PFSK-1 (cell line): ENCODE measurements around the gene TGIF1. TPM values are rescaled to one million over a fixed set of nuclear protein-coding genes. Genes with fewer than 3 reads are reported as not detected.

ENCODE experiments used
- FOXP2 ChIP-seq: optimal IDR thresholded peaks from 2 replicates; pipeline ENCODE3; 2011; ENCODE audit warnings: borderline replicate concordance, control low read depth, inconsistent platforms; ENCODE audit not compliant: insufficient read depth; ENCODE audit errors: extremely low read length, extremely low read depth
- POLR2AphosphoS5 ChIP-seq: IDR thresholded peaks from 2 replicates; pipeline ENCODE4 v1.6.1; 2012; ENCODE audit warnings: low read depth, mild to moderate bottlenecking, control low read depth, low read length, moderate library complexity
- REST ChIP-seq, 2 experiments: IDR thresholded peaks; 2 replicates each; pipeline versions ENCODE4 v1.6.1 to v1.8.0; 2011 to 2012; ENCODE audit warnings: low read depth in 2 of 2, low read length in 2 of 2, control low read depth in 1 of 2, inconsistent platforms in 1 of 2, mild to moderate bottlenecking in 1 of 2, moderate library complexity in 1 of 2; ENCODE audit not compliant: insufficient read depth in 1 of 2
- SIN3A ChIP-seq: IDR thresholded peaks from 2 replicates; pipeline ENCODE4 v1.6.1; 2012; ENCODE audit warnings: mild to moderate bottlenecking, low read length, moderate library complexity, borderline replicate concordance; ENCODE audit not compliant: insufficient read depth
- TAF1 ChIP-seq: IDR thresholded peaks from 2 replicates; pipeline ENCODE4 v1.6.1; 2012; ENCODE audit warnings: low read length, control low read depth, borderline replicate concordance; ENCODE audit not compliant: insufficient read depth
- polyA plus RNA-seq: library from polyadenylated mRNA; unstranded; fragments of >200 nt; gene quantifications from one replicate; pipeline ENCODE4 v1.2.1, GENCODE V29; 2012; ENCODE audit warnings: low read depth, missing spikeins; ENCODE audit not compliant: insufficient read length

Gene TGIF1
- 41.2 TPM for polyA plus RNA-seq

GRCh38 chr18:3450012-3450798, at the start of gene TGIF1:
TGIF1 (plus strand) TSS chr18:3450172; CDS start chr18:3450490, 318 bp downstream.
- TF ChIP-seq FOXP2 (no peak), TAF1 (peak; percentile 76), REST (IDR thresholded peaks at IDR 0.05; ENCODE audit: insufficient read depth in 1 of 2, low read depth in 2 of 2, low read length in 2 of 2) (peak in 1 of 2 experiments; percentile 16; a peak in 1 of 4 replicates), SIN3A (peak; percentile 86; the same call in 1 of the 2 replicates), POLR2AphosphoS5 (peak; percentile 74)

GRCh38 chr18:3400567-3401296, 49.2 kb upstream of the TGIF1 start:
- TF ChIP-seq TAF1 (no peak), SIN3A (no peak), REST (IDR thresholded peaks at IDR 0.05; ENCODE audit: insufficient read depth in 1 of 2, low read depth in 2 of 2, low read length in 2 of 2) (no peak), POLR2AphosphoS5 (no peak), FOXP2 (no peak)

DNA sequence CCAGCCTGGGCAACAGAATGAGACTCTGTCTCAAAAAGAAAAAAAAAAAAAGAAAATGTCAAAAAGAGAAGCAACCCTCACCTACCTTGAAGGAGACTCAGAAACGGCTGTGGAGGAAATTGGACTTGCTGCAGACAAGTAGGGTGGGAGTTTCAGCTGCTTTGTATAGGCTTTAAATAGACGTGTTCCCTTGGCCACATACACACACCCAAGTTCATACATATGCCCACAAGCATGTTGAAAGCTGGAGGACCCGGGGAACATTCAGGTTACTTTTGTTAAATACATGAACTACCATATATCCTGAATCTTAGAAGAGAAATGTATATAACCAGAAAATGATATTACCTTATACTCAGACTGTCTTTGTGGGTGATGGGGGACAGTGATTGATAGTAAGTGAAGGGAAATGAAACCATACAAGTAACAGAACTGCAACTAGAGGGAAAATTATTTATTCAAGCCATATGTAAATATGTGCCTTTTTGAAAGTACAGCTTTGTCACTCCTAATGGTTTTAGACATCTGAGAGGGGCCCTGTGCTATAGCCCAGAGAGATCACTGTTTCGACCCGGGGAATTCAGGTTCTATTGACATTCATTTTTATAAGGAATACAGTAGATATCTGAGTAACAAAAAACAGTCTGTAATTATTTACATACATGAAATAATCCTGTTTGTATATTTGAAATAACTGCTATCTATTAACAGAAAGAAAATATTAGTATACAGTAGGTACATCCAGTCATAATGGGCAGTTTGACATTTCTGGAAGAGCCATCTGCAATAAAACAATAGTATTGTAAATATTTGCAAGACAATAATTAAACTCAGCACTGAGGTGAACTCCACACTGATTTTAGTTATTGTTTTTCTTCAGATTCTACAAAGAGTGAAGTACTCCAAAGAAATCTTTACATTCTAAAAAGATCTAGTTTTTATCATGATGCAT, 48.0 kb upstream of the TGIF1 start:
- TF ChIP-seq FOXP2 (no peak), TAF1 (no peak), SIN3A (no peak), POLR2AphosphoS5 (no peak), REST (IDR thresholded peaks at IDR 0.05; ENCODE audit: insufficient read depth in 1 of 2, low read depth in 2 of 2, low read length in 2 of 2) (no peak)

DNA sequence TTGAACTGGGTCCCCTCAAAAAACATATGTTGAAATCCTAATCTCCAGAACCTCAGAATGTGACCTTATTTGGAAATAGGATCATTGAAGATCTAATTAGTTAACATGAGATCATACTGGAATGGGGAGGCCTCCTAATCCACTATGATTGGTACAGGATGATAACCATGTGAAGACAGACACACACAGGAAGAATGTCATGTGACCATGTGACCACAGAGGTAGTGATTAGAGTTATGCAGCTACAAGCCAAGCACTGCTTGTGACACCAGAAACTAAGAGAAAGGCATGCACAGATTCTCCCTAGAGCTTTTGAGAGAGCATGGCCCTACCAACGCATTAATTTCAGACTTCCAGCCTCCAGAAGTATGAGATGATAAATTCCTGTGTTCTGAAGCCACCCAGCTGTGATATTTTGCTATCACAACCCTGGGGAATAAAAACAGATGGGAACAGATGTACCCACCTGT, 47.0 kb upstream of the TGIF1 start:
- TF ChIP-seq REST (IDR thresholded peaks at IDR 0.05; ENCODE audit: insufficient read depth in 1 of 2, low read depth in 2 of 2, low read length in 2 of 2) (no peak), SIN3A (no peak), FOXP2 (no peak), TAF1 (no peak), POLR2AphosphoS5 (no peak)
